Measurements from ENCODE around the gene CCSER1.

Gene CCSER1

DNA sequence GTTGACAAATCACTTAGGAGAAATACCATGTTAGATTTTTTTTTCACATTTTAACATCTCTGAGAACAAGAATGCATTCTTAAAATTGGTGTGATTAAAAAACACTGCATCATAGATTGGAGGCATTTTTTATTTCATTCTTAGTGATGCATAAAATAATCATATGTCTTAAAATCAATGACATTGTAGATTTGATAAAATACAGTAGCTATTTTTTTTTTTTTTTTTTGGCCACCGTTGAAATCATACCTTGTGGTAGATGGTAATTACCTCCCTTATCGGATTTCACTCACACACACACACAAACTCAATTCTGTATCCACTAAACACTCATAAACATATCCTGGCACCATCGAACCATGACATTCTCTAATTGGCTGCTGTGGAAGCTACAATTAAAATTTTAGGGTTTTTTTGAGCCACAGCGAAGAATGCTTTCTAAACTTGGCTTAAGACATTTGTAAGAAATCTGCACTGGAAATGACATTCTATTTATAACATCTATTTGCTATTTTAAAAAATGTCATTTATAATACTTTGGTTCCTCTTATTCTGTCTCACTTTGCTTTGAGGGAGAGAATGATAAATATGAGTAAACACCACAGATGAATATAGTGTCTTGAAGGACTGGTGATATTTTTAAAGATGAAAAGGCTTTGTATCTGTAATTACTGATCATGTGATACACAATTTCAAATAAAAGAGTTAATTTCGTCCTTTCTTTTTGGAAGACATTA is 60.1 kb downstream of the CCSER1 start:
- H3K4me3 ChIP-seq (ENCODE audit: low read depth, low read length): no peak overlapping the region
- DNase-seq (ENCODE audit: low read depth, low spot score): no peak
- ChIA-PET POLR2A (no interaction called here), CTCF (no interaction called here)
- TF ChIP-seq, protein P1, sequence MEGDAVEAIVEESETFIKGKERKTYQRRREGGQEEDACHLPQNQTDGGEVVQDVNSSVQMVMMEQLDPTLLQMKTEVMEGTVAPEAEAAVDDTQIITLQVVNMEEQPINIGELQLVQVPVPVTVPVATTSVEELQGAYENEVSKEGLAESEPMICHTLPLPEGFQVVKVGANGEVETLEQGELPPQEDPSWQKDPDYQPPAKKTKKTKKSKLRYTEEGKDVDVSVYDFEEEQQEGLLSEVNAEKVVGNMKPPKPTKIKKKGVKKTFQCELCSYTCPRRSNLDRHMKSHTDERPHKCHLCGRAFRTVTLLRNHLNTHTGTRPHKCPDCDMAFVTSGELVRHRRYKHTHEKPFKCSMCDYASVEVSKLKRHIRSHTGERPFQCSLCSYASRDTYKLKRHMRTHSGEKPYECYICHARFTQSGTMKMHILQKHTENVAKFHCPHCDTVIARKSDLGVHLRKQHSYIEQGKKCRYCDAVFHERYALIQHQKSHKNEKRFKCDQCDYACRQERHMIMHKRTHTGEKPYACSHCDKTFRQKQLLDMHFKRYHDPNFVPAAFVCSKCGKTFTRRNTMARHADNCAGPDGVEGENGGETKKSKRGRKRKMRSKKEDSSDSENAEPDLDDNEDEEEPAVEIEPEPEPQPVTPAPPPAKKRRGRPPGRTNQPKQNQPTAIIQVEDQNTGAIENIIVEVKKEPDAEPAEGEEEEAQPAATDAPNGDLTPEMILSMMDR (IDR thresholded peaks at IDR 0.05; ENCODE audit: insufficient read depth, low read length, missing control alignments): no peak

DNA sequence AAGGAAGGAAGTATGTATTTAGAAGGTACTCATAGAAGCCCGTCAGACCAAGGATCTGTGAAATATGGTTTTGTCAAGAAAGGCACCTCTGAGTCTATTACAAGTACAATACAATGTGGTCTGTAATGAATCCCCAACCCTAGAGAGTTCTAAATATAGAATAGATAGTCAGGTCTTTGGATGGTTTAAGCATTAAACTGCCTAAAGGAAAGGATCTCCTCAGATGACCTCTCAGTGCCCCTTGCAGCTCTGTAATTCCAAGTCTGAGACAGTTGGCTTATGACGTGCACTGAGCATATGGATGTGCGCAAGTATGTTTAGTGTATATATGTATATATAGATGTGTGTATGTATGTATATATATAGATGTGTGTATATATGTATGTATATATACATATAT is 62.0 kb downstream of the CCSER1 start:
- DNase-seq (ENCODE audit: low read depth, low spot score): no peak
- ChIA-PET CTCF (no interaction called here), POLR2A (no interaction called here)
- TF ChIP-seq, protein P1 (IDR thresholded peaks at IDR 0.05; ENCODE audit: insufficient read depth, low read length, missing control alignments): no peak
- no peak overlapping the region for H3K4me3 ChIP-seq (ENCODE audit: low read depth, low read length)

DNA sequence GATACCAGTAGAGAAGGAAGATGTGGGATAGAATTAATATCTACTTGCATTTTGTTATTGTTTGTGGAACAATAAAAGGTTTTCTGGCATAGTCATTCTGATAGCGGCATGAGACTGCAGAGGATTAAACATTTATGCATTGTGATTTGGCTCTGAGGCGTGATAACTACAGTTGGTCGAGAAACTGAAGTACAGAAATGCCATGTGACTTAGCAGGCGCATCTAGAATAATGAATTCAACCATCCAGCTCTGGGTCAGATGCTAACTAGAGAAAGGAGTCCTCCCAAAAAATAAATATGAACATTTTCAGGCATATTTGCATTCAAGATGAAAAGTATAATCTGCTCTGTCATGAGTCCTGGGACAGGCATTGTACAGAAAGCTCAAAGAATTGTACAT is 62.8 kb downstream of the CCSER1 start:
- no peak overlapping the region for H3K4me3 ChIP-seq (ENCODE audit: low read depth, low read length)
- no peak for DNase-seq (ENCODE audit: low read depth, low spot score)
- TF ChIP-seq, protein P1 (IDR thresholded peaks at IDR 0.05; ENCODE audit: insufficient read depth, low read length, missing control alignments): no peak
- ChIA-PET CTCF (no interaction called here), POLR2A (no interaction called here)

DNA sequence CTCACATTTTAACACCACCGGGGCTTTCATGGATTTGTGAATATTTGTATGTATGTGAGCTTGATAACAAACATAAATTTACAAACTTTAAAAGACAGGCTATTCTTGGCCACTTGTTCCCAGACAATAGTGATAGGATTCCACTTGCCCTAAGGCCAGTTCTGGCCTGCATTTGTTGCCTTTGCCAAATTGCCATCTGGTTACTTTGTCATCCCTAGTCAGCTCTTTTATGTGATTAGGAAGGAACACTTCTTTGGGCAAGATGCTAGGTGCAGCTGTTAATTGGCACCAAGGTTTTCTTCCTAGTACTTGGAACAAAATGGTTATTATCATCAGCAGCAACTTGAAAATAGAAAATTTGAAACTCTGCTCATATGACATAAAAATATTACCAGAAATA is 63.3 kb downstream of the CCSER1 start:
- H3K4me3 ChIP-seq (ENCODE audit: low read depth, low read length): no peak overlapping the region
- POLR2A ChIA-PET: no interaction called here
- TF ChIP-seq, protein P1 (IDR thresholded peaks at IDR 0.05; ENCODE audit: insufficient read depth, low read length, missing control alignments): no peak
- DNase-seq (ENCODE audit: low read depth, low spot score): no peak
- CTCF ChIA-PET: no interaction called here

DNA sequence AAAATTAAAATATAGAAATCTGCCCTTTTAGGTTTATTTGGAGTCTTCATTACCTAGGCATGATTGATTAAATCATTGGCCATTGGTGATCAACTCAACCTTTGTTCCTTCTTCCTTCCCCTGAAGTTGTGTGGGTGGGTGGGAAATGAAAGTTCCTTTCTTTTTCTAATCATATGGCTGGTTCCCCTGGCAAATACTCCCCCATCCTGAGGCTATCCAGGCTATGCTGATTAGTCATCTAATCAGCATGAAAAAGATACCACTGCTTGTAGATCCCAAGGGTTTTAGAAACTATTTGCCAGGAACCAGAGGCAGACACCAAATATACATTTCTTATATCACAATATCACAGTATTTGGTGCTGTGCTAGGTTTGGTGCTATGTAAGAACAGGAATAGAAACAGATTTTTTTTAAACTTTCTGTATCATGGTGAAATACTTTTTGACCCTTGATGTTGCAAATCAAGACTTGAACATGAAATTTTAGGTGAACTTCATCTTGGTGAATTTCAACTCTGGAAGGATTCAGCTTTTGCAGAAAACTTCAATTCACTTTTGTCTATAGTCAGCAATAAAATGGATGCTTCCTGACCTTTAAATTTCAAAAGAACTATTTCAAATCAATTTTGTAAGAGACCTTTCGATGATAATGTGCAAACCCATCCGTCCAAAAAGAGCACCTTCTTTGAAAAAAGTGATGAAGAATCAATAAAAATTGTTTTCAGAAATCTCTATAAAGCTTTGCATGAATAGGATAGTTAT is 71.1 kb downstream of the CCSER1 start:
- ChIA-PET POLR2A (no interaction called here), CTCF (no interaction called here)
- no peak for DNase-seq (ENCODE audit: low read depth, low spot score)
- no peak overlapping the region for H3K4me3 ChIP-seq (ENCODE audit: low read depth, low read length)
- TF ChIP-seq, protein P1 (IDR thresholded peaks at IDR 0.05; ENCODE audit: insufficient read depth, low read length, missing control alignments): no peak

DNA sequence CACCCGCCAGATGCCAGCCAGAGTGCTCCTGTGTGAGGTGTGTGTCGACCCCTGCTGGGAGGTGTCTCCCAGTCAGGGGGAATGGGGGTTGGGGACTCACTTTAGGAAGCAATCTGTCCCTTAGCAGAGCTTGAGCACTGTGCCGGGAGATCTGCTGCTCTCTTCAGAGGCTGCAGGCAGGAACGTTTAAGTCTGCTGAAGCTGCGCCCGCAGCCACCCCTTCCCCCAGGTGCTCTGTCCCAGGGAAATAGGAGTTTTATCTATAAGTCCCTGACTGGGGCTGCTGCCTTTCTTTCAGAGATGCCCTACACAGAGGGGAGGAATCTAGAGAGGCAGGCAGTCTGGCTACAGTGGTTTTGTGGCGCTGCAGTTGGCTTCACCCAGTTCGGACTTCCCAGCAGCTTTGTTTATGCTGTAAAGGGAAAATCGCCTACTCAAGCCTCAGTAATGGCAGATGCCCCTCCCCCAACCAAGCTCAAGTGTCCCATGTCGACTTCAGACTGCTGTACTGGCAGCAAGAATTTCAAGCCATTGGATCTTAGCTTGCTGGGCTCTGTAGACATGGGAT is 80.8 kb downstream of the CCSER1 start:
- POLR2A ChIA-PET: no interaction called here
- TF ChIP-seq, protein P1 (IDR thresholded peaks at IDR 0.05; ENCODE audit: insufficient read depth, low read length, missing control alignments): no peak

More for the DNA sequence above, 80.8 kb downstream of the CCSER1 start:
- no peak overlapping the region for H3K4me3 ChIP-seq (ENCODE audit: low read depth, low read length)
- CTCF ChIA-PET: no interaction called here
- DNase-seq (ENCODE audit: low read depth, low spot score): no peak

Measured in AG04449 (cell line).